Left hindlimb (tissue), 1 donor: ENCODE data around the gene AGPAT1.
A peak's percentile ranks its signal among the peaks of the same experiment; 100 is the strongest.

Experiments used
- DNase-seq: peaks from one replicate; pipeline ENCODE4 v3.0.0-alpha.2; 2018

AGPAT1 gene

DNA sequence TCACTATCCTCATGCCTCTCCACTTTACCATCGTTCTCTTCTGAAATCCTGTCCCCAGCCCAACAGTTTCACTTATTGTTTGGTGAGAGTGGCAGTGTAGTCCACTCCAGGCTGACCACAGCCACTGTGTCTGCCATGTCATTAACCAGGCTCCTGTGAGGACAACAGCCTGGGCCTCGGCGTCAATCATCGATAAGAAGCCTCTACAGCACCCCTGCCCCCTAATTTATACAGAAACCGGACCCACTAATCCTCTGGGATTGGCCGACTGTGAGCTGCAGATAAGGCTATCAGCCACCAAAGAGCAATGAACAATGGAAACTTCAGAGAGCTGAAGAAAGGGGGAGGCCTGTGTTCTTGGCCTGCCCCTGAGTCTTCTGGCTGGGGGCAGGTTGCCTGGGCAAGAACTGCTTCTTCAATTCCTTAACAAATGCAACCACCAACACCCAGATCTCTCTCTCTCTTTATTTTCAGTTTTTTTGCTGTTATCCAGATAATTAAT lies 8.1 kb downstream of the AGPAT1 start:
- DNase-seq = no peak

DNA sequence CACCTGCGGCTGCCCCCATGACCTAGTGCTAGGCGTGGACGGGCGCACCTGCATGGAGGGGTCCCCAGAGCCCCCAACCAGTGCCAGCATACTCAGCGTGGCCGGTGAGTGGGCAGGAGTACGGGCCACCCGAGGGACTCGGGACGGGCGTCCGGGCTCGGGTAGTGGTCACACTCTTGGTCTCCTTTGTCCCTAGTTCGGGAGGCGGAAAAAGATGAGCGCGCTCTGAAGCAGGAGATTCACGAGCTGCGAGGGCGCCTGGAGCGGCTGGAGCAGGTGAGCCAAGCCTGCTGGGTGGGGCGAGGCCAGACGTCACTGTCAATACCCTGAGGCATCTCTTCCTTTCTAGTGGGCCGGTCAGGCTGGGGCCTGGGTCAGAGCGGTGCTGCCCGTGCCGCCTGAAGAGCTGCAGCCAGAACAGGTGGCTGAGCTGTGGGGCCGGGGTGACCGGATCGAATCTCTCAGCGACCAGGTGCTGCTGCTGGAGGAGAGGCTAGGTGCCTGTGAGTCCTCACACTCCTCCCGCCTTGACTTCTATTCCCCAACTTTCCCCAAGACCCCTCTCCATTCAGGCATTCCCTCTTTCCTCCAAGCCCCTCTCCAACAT lies 8.6 kb downstream of the AGPAT1 start:
- no peak for DNase-seq

DNA sequence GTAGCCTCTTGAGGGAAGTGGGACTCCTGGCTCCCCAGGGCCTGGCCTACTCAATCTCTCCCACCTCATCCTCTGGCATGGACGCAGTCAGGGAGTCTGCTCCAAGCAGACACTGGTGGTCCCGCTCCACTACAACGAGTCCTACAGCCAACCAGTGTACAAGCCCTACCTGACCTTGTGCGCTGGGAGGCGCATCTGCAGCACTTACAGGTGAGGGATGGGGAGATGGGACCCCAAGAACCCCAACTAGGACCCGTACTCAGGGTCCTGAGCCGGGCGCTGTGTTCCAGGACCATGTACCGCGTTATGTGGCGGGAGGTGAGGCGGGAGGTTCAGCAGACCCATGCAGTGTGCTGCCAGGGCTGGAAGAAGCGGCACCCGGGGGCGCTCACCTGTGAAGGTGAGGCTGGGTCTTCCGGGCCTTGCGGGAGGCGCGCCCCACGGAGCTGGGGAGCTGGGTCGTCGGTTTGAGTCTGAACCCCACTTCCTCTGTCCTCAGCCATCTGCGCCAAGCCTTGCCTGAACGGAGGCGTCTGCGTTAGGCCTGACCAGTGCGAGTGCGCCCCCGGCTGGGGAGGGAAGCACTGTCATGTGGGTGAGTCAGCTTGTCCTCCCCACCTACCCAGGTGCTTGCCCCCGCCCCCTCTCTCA lies 9.3 kb downstream of the AGPAT1 start:
- DNase-seq = no peak

DNA sequence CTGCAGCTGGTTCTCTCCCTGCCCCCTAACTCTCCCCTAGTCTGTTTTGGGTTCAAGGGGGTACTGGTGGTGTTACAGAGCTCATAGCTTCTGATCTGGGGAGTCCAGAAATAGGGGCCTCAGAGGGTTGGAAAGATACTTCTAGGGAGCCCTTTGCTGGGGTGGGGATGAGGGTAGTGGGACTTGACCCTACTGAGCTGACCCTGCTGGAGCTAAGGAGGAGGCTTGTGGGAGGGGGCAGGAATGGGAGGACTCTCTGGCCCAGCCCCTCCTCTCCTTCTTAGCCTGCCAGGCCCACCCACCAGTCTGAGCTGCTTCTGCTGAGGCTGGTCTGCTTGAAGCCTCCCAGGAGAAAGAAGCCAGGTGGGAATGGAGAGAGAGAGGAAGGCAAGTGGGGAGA lies 11.6 kb downstream of the AGPAT1 start, which contains the start of gene EGFL8:
Gene EGFL8 (plus strand): TSS at position 301 of the 400 bp plus-strand sequence. CDS start 1,571 bp downstream, outside the sequence.
- no peak for DNase-seq

- DNase-seq = no peak
Observed at GRCh38 chr6:32163559-32164258, 12.2 kb downstream of the AGPAT1 start.

- no peak for DNase-seq
Observed at GRCh38 chr6:32158052-32158451, 17.8 kb downstream of the AGPAT1 start.

DNA sequence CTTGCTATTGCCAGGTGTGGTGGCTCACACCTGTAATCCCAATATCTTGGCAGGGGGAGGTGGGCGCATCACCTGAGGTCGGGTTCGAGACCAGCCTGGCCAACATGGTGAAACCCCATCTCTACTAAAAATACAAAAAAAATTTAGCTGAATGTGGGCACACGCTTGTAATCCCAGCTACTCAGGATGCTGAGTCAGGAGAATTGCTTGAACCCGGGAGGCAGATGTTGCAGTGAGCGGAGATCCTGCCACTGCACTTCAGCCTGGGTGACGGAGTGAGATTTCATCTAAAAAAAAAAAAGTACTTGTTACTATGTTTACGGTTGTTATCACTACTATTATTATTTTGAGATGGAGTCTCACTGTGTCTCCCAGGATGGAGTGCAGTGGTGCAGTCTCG lies 19.0 kb downstream of the AGPAT1 start:
- no peak for DNase-seq

- peak; percentile 72 for DNase-seq
Observed at GRCh38 chr6:32154514-32155161, 21.2 kb downstream of the AGPAT1 start.

GRCh38 chr6:32153564-32154513 lies 22.0 kb downstream of the AGPAT1 start, which contains the start of gene PPT2:
TSS of gene PPT2 (plus strand) at chr6:32154141. CDS start at chr6:32154595, 454 bp downstream.
- DNase-seq = peak; percentile 96

DNA sequence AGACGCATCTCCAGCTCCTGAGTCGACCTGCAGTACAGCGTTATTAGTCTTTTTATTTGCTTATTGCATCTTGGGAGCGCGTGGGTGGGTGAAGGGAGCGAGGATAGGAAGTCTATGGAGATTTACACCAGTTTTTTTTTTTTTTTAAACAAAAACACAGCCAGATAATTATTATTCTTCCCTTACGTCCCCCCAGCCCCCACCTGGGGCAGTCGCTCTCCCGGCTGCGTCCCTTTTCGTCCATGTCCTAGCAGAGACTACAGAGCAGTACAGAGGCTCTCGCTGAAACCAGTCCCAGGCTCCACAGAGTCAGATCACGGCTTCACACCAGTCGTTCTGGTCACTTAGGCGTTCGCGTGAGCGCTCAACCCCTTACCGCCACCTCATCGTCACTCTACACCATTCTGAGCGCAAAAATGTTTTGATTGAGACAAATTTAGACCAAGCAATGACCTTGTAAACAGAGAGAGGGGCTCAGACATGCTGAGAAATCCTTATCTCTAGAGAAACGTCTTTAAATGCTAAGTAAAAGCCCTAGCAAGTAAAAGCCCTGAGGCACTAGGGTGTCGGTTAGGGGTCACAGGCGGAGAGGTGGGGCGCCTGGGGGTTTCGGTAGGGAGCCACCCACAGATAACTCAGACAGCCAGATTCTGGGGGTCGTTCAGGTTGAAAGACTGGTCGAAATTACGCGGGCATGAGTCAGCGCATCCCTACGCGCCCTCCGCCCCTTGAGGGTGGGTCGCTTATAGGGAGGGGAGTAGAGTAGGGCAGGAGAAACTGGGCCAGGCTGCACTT lies 22.9 kb downstream of the AGPAT1 start:
- no peak for DNase-seq

DNA sequence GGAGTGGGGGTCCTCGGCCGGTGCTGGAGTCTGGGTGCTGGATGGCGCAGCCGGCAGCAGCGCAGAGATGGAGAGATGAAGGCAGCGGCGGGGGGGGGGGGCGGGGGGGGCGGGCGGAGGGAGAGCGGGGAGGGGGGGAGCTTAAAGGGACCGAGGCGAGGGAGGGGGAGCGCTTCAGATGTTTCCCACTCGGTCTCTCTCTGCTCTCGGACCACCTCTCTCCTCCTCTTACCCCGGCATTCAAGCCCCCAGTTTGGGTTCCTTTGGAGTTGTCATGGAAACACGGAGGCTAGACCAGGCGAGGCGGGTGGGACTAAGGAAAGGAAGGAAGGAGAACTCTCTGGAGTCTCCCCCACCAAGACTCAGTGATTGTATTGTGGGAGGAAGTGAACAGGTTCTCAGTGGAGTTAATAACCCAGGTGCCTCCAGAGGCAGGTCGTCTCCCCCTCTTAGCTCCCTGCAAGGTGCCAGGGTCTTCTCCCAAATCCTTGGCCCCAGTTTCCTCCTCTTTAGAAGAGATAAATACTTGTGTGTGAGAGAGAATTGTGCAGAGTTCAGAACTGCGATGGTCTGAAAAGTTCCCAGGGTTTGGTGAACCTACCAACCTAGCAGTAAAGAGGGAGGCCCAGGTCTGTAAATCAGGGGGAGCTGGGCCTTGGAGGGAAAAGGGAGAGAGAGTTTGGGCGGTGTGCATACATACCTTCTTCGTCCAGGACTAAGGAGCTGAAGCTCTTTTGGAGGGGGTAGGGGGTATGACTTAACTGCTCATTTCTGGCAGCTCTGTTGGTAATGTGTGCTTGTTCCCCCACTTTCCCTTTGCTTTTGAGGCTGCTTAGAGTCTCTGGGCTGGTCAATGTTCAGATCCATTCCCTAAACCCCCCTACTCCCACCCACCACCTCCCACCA lies 23.8 kb downstream of the AGPAT1 start, which contains the start of gene PRRT1:
Gene PRRT1 (minus strand): TSS at position 77 of the 906 bp plus-strand sequence. CDS start 112 bp downstream, outside the sequence.
- DNase-seq = no peak

- DNase-seq = no peak
Observed at GRCh38 chr6:32151181-32151862, 24.6 kb downstream of the AGPAT1 start.

DNA sequence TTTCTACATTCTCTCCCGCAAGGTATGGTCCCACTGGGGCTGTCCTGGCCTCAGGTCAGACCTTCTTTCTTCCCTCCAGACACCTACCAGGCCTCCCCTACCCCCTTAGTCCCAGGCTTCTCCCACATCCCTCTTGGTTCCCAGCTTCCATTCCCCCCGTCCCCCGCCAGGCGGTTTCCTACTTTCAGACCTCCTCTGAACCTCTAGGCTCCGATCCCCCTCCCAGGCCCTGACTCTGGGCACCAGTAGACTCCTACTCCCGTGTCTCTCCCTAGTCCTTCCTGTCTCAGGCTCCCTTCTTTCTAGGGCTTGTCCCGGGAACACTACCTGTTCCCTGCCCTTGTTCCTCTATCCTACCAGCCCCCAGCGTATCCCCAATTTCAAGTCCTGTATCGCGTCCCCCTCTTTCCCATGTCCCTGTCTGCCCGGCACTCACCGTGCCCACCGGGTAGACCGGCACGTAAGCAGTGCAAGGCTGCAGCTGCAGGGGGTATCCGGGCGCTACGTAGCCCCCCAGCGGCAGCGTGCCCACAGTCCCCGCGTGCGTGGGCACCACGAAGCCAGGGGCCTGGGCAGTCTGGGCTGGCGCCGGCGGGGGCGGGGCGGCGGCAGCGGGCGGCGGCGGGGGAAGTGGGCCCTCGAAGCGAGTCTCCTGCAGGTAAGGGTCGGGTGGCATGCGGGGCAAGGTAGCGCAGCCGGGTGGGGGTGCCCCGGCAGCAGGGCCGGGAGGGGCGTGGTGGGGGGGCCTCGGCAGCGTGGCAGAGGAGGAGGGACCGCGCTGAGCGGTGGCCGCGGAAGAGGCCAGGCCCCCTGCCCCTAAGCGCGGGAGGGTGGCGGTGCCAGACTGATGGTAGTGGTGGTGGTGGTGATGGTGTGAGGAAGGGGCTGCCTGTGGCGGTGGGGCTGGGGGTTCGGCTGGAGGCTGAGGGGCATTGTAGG lies 25.7 kb downstream of the AGPAT1 start:
- no peak for DNase-seq

DNA sequence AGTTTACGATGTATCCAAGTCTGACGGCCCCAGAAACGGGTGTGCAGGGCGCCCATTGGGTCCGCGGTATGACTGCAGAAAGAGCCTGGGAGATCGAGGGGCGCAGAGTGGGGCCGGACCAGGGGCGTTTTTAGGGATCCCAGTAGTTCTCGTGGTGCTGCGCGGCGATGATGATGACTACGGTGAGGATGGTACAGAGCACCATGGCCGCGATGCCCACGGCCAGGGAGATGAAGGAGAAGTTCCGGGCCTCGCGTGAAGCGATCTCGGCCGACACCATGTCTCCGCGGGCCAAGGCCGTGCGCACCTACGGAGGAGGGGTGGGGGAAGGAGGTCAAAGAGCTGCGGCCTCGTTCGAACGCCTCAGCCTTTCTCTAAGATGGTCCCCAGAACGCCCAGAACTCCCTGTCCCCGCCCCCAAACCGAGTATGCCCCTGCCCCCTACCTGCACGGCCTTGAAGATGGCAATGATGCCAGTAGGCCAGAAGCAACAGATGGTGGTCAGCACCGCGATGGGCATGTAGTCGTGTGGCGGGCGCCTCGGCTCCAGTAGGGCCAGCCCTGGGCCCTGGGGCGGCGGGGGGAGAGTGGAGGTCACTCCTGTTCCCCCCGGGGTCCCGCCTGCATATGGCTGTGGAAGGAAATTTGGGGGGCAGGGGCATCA lies 26.7 kb downstream of the AGPAT1 start:
- no peak for DNase-seq

DNA sequence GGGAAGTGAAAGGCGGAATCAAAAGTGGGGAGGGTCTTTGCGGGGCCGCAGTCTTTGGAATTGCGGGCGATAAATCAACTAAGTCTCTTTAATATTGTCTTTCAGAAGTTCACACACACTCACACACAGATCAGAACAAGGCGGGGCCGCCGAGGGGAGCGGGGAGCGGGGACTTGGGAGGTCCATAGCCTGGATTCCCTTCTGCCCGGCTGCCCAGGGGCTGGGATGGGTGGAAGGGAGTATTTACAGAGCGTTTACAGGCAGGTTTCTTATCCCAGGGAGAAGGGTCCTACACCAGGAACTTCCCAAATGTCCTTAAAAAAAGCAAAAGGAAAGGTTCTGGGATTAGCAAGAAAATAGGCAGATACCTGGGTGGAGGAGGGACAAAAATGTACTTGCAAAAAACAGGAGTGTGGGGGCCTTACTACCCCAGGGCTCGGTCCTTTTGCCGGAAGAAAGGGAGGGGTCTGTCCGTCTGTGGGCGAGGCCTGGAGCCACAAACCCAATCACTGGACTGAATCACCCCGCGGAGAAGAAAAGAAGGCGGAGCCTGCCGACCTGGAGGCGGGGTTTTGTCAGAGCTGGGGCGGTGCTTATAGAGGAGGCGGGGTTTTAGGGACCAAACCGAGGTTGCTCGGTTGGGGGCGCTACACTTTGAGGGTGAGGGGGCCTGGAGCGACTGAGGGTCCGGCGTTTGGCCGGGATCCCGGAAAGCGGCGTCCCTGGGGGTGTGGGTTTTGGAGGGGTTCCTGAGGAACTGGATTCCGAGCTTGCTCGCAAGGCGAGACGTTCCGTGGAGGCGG lies 27.4 kb downstream of the AGPAT1 start:
- peak; percentile 83 for DNase-seq

DNA sequence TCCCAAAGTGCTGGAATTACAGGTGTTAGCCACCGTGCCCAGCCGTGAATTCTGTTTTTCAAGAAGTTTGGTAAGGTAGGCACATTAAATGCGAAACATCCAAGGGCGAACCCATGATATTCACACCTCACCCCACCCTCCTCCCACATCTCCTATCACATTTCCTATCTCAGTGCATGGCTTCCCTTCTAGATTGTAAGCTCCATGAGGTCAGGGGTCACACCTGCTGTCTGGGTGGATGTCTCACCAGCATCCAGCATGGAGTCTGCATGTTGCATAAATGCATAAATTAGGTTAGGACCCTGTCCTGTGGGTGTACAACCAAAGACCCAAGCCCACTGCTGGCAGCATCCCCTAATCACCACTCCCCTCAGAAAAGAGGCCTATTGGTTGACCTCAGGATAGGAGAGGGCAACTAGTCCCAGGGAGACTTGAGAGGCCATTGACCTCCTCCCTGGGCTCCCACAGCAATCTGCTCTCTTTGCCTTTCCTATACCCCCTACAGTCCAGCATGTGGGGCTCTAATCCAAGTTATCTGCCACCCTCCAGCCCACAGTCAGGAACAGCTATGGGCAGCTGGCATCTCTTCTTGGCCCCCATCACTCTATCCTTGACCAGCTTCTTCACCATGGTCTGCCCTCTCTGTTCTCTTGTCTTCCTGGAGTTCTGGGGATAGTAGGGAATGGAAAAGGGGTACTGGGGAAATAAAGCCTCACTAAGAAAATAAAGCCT lies 28.3 kb downstream of the AGPAT1 start:
- no peak for DNase-seq
